H1 (cell line): ENCODE measurements around the gene ZNF280B. TPM values are rescaled to one million over a fixed set of nuclear protein-coding genes. Genes with fewer than 3 reads are reported as not detected.

Experiments used
- CBX8 ChIP-seq: fragments of 300-800, 300-1000 bp; sonication (generic); IDR thresholded peaks from 2 replicates; pipeline ENCODE4 v1.7.1; 2016; ENCODE audit warnings: low read depth, low read length, borderline replicate concordance
- E2F6 ChIP-seq: IDR thresholded peaks from 2 replicates; pipeline ENCODE4 v1.6.1; 2012; ENCODE audit warnings: inconsistent platforms
- SAP30 ChIP-seq: fragments of 300-600 bp; sonication (generic); IDR thresholded peaks from 2 replicates; pipeline ENCODE4 v1.7.1; 2012; ENCODE audit warnings: low read length, moderate library complexity, mild to moderate bottlenecking, inconsistent platforms; ENCODE audit not compliant: insufficient read depth, insufficient replicate concordance
- TAF1 ChIP-seq: IDR thresholded peaks from 2 replicates; pipeline ENCODE4 v1.6.1; 2011; ENCODE audit warnings: mild to moderate bottlenecking, low read depth, low read length
- polyA plus RNA-seq, 7 experiments: library from polyadenylated mRNA; depleted of rRNA in 3 of 7; stranded (reverse) in 5 of 7; unstranded in 2 of 7; fragments of >200 nt in 5 of 7; fragments of 200-250 nt in 2 of 7; gene quantifications; 1 replicate in 5 of 7; 2 replicates in 1 of 7; 4 replicates in 1 of 7; pipeline versions ENCODE4 v1.2.1 to v1.2.3, GENCODE V29; 2011 to 2013; ENCODE audit warnings: missing spikeins in 2 of 7, mixed read lengths in 2 of 7
- total RNA-seq: library from RNA; stranded (reverse); fragmentation: NEBNext Ultra II Directional; extraction: Animal tissue kit (Norgen Biotek cat#: 25700); gene quantifications from 2 replicates; pipeline ENCODE4 v1.2.1, GENCODE V29; 2021

Gene ZNF280B
- total and polyA plus RNA-seq, 2 of the 8 experiments (the other 6 are each of a cell fraction or from before 2014, with no cell fraction given) = 4.8 to 11.7 TPM

DNA sequence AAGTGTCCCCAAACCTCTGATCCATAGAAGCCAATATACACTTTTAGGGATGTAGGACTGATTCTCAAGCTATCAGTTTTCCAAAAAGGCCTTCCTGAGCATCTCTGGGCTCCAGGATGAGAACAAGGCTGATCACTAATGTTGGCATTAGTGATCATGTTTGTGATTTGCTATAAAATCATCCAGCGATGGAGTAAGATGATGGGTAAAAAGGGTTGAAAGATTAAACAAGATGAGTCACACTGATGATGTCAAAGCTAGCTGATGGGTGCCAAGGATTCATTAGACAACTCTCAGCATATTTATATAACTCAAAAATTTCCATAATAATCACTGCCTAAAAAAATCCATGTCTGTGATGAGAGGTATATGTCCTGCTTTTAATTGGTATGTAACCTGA, 42.8 kb downstream of the ZNF280B start (continued):
- no peak for TF ChIP-seq SAP30
- TF ChIP-seq CBX8 = no peak
- no peak for TF ChIP-seq TAF1
- no peak for TF ChIP-seq E2F6
- TF ChIP-seq, all 59 proteins: peak for 0
